PC-3 (cell line): ENCODE measurements around the gene PAQR4. TPM values are rescaled to one million over a fixed set of nuclear protein-coding genes. Genes with fewer than 3 reads are reported as not detected.
"Not testable (repeated sequence)": the region's sequence is repeated elsewhere in the genome, so short reads cannot be mapped to it uniquely, and the experiment has no call there.

Experiments
- ATAC-seq: fragments of 200-7000 bp; cut with Tn5 transposase; 2 replicates; pipeline ENCODE4 v1.9.1; 2020; ENCODE audit warnings: mild to moderate bottlenecking, moderate library complexity
- BruUV-seq: library from RNA; stranded (reverse); fragments of 400-500 nt; replicated peaks from 2 replicates; lab custom pipeline; 2021; lab: Mats Ljungman, UMichigan
- CTCF ChIA-PET: fragments of 300-600 bp; sonication (Branson Sonifier 250); formaldehyde crosslinking; loops from one replicate; lab custom pipeline; 2022; ENCODE audit warnings: antibody characterized with exemption; lab: Charles Lee
- POLR2A ChIA-PET: fragments of 300-600 bp; sonication (Branson Sonifier 250); formaldehyde crosslinking; loops from one replicate; lab custom pipeline; 2022; ENCODE audit warnings: antibody characterized with exemption; ENCODE audit not compliant: unreplicated experiment; lab: Charles Lee
- DNase-seq: peaks from one replicate; pipeline ENCODE4 v3.0.0-alpha.2; 2015
- H2AFZ ChIP-seq: fragments of 300-600 bp; sonication (generic); 2 replicates; pipeline ENCODE4 v1.6.0; 2016; ENCODE audit warnings: antibody characterized with exemption, low read length
- H3F3A ChIP-seq: fragments of 300-600 bp; sonication (generic); one replicate; pipeline ENCODE4 v1.6.0; 2017; ENCODE audit warnings: antibody characterized with exemption, low read length, control low read depth, mild to moderate bottlenecking; ENCODE audit not compliant: unreplicated experiment
- H3K27ac ChIP-seq: fragments of 300-600 bp; sonication (generic); 2 replicates; pipeline ENCODE4 v1.5.1; 2016; ENCODE audit warnings: mild to moderate bottlenecking, low read length
- H3K27me3 ChIP-seq: fragments of 300-600 bp; sonication (generic); 2 replicates; pipeline ENCODE4 v1.6.1; 2016; ENCODE audit warnings: low read length, mixed read lengths
- H3K36me3 ChIP-seq: fragments of 300-600 bp; sonication (generic); 2 replicates; pipeline ENCODE4 v1.6.1; 2016; ENCODE audit warnings: low read depth, mixed run types, low read length, mixed read lengths
- H3K4me1 ChIP-seq: fragments of 300-600 bp; sonication (generic); 2 replicates; pipeline ENCODE4 v1.5.1; 2016; ENCODE audit warnings: low read length; ENCODE audit not compliant: insufficient read depth
- H3K4me2 ChIP-seq: fragments of 300-600 bp; sonication (generic); 2 replicates; pipeline ENCODE4 v1.6.0; 2016; ENCODE audit warnings: low read length
- H3K4me3 ChIP-seq: fragments of 300-600 bp; sonication (generic); 2 replicates; pipeline ENCODE4 v1.5.1; 2016; ENCODE audit warnings: mild to moderate bottlenecking, low read length, mixed read lengths
- H3K79me2 ChIP-seq: fragments of 300-600 bp; sonication (generic); 2 replicates; pipeline ENCODE4 v1.6.1; 2017; ENCODE audit warnings: low read length, mixed read lengths
- H3K9ac ChIP-seq: fragments of 300-600 bp; sonication (generic); 2 replicates; pipeline ENCODE4 v1.6.0; 2016; ENCODE audit warnings: mild to moderate bottlenecking, low read length
- H3K9me2 ChIP-seq: fragments of 300-600 bp; sonication (generic); replicated peaks from 2 replicates; pipeline ENCODE4 v1.6.1; 2016; ENCODE audit warnings: mixed run types, low read length, mixed read lengths
- H3K9me3 ChIP-seq: fragments of 300-600 bp; sonication (generic); 2 replicates; pipeline ENCODE4 v1.6.1; 2016; ENCODE audit warnings: low read length, mixed read lengths
- H4K20me1 ChIP-seq: fragments of 300-600 bp; sonication (generic); 2 replicates; pipeline ENCODE4 v1.6.1; 2016; ENCODE audit warnings: low read length, mixed read lengths
- EZH2 ChIP-seq: fragments of 300-600 bp; sonication (generic); IDR thresholded peaks from one replicate; pipeline ENCODE4 v1.6.1; 2017; ENCODE audit warnings: antibody characterized with exemption, mild to moderate bottlenecking, low read length; ENCODE audit not compliant: unreplicated experiment
- EZH2phosphoT487 ChIP-seq: fragments of 300-600 bp; sonication (generic); IDR thresholded peaks from 2 replicates; pipeline ENCODE4 v1.6.1; 2018; ENCODE audit warnings: mild to moderate bottlenecking, antibody characterized with exemption, low read length, borderline replicate concordance
- intact Hi-C: fragments of 100-400 bp; cut with micrococcal nuclease; formaldehyde crosslinking; loops from 2 replicates; pipeline ENCODE4 v1.9.0; 2023
- total RNA-seq: library from RNA; depleted of rRNA; stranded (reverse); fragments of >200 nt; gene quantifications from 2 replicates; pipeline ENCODE4 v1.2.3, GENCODE V29; 2014
- TF ChIP-seq, protein P1 (sequence below): fragments of 300-600 bp; sonication (generic); conservative IDR thresholded peaks from 2 replicates; pipeline ENCODE4 v1.5.1; 2017; ENCODE audit warnings: antibody characterized with exemption, low read depth, mild to moderate bottlenecking, low read length

PAQR4 gene
- total RNA-seq, 1 experiment from 2014 or later, result 37.9 TPM

DNA sequence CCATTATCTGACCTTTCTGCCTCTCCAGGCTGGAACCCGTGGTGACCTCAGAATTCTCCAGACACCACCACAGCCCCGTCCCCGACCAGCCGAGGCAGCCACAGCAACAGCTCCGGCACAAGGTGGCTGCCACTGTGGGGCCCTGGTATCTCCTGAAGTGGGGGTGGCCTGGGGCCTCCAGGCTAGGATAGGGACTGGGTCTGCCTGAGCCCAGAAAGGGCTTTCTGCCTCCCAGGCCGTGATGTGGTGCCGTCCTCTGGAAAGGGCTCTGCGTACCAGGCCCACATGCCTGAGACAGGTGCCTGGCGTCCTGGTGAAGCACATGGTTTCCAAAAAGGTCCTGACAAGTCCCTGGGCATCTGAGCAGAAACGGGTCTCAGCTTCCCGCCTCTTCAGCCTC, 40.4 kb upstream of the PAQR4 start:
- H3K9me3 ChIP-seq, result no peaks in the 10 kb centered on the region
- no peaks in the 10 kb centered on the region for H3K27me3 ChIP-seq
- TF ChIP-seq, protein P1, sequence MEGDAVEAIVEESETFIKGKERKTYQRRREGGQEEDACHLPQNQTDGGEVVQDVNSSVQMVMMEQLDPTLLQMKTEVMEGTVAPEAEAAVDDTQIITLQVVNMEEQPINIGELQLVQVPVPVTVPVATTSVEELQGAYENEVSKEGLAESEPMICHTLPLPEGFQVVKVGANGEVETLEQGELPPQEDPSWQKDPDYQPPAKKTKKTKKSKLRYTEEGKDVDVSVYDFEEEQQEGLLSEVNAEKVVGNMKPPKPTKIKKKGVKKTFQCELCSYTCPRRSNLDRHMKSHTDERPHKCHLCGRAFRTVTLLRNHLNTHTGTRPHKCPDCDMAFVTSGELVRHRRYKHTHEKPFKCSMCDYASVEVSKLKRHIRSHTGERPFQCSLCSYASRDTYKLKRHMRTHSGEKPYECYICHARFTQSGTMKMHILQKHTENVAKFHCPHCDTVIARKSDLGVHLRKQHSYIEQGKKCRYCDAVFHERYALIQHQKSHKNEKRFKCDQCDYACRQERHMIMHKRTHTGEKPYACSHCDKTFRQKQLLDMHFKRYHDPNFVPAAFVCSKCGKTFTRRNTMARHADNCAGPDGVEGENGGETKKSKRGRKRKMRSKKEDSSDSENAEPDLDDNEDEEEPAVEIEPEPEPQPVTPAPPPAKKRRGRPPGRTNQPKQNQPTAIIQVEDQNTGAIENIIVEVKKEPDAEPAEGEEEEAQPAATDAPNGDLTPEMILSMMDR, result no peak
- TF ChIP-seq EZH2phosphoT487 (no peak), EZH2 (no peak)
- no peaks in the 10 kb centered on the region for H3F3A ChIP-seq
- ChIA-PET POLR2A (no interaction called here), CTCF (no interaction called here)
- no peaks in the 10 kb centered on the region for H3K36me3 ChIP-seq
- no peak for DNase-seq
- no peaks in the 10 kb centered on the region for H3K9me2 ChIP-seq
- no peak overlapping the region for H2AFZ ChIP-seq
- BruUV-seq, result no TSS peak
- H3K4me3 ChIP-seq, result no peak overlapping the region
- intact Hi-C loops, result no loop called here
- no peaks in the 10 kb centered on the region for H3K79me2 ChIP-seq
- H3K9ac ChIP-seq, result no peak overlapping the region
- H4K20me1 ChIP-seq, result no peaks in the 10 kb centered on the region
- H3K4me2 ChIP-seq, result no peak overlapping the region
- ATAC-seq, result no peak
- H3K4me1 ChIP-seq, result peaks cover 5% of the 10 kb centered on the region; the same call in 1 of the 2 replicates
- no peak overlapping the region for H3K27ac ChIP-seq

DNA sequence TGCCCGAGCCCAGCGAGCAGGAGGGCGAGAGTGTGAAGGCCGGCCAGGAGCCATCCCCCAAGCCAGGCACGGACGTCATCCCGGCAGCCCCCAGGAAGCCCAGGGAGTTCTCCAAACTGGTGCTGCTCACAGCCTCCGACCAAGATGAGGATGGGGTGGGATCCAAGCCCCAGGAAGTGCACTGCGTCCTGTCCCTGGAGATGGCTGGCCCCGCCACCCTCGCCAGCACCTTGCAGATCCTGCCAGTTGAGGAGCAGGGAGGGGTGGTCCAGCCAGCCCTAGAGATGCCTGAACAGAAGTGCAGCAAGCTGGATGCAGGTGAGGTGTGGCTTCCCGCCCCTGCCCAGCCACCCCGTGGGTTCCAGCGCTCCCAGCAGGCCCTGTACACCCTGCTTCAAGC, 39.5 kb upstream of the PAQR4 start:
- Histone ChIP-seq H3K27ac (no peak overlapping the region), H3F3A (no peaks in the 10 kb centered on the region), H3K9me2 (no peaks in the 10 kb centered on the region), H3K79me2 (no peaks in the 10 kb centered on the region), H3K9ac (no peak overlapping the region), H4K20me1 (no peaks in the 10 kb centered on the region), H3K27me3 (no peaks in the 10 kb centered on the region), H3K36me3 (no peaks in the 10 kb centered on the region), H2AFZ (no peak overlapping the region), H3K4me1 (peaks cover 5% of the 10 kb centered on the region; the same call in 1 of the 2 replicates), H3K4me3 (no peak overlapping the region), H3K9me3 (no peaks in the 10 kb centered on the region), H3K4me2 (no peak overlapping the region)
- no TSS peak for BruUV-seq
- DNase-seq (no peak), ATAC-seq (no peak)
- ChIA-PET POLR2A (no interaction called here), CTCF (no interaction called here)
- TF ChIP-seq, protein P1, result no peak
- TF ChIP-seq EZH2phosphoT487 (no peak), EZH2 (no peak)
- intact Hi-C loops, result no loop called here

DNA sequence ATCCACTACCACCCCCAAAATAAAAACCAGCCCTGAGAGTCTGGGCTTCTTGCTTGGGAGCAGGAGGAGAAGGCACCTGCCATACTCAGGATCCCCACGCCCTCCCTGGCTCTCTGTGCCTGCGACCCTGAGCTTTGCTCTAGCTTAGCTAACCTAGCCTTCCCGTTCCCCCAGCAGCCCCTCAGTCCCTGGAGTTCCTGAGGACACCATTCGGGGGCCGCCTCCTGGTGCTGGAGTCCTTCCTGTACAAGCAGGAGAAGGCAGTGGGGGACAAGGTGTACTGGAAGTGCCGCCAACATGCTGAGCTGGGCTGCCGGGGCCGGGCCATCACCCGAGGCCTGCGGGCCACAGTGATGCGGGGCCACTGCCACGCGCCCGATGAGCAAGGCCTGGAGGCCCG, 38.9 kb upstream of the PAQR4 start:
- Histone ChIP-seq H3K27me3 (no peaks in the 10 kb centered on the region), H3F3A (no peaks in the 10 kb centered on the region), H3K4me3 (no peak overlapping the region), H4K20me1 (no peaks in the 10 kb centered on the region), H3K9me2 (no peaks in the 10 kb centered on the region), H3K4me2 (no peak overlapping the region), H3K4me1 (peaks cover 5% of the 10 kb centered on the region; the same call in 1 of the 2 replicates), H3K27ac (no peak overlapping the region), H3K9ac (no peak overlapping the region), H3K79me2 (no peaks in the 10 kb centered on the region), H3K36me3 (no peaks in the 10 kb centered on the region), H2AFZ (no peak overlapping the region), H3K9me3 (no peaks in the 10 kb centered on the region)
- intact Hi-C loops, result no loop called here
- TF ChIP-seq EZH2, result no peak
- TF ChIP-seq, protein P1, result no peak
- no peak for TF ChIP-seq EZH2phosphoT487
- ChIA-PET POLR2A (no interaction called here), CTCF (no interaction called here)
- no peak for DNase-seq
- no peak for ATAC-seq
- no TSS peak for BruUV-seq

DNA sequence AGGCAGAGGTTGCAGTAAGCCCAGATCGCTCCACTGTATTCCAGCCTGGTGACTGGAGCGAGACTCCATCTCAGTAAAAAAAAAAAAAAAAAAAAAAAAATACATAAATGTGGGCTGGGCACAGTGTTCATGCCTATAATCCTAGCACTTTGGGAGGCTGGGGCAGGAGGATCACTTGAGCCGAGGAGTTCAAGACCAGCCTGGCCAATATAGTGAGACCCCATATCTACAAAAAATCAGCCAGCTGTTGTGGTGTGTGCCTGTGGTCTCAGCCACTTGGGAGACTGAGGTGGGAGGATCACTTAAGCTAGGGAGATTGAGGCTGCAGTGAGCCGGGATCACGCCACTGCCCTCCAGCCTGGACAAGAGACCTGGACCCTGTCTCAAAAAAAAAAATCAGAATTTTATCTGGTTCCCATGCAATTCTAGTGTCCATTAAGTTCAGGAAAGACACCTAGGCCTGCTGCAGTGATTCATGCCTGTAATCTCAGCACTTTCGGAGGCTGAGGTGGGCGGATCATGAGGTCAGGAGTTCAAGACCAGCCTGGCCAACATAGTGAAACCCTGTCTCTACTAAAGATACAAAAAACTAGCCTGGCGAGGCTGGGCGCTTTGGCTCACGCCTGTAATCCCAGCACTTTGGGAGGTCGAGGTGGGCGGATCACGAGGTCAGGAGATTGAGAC, 37.8 kb upstream of the PAQR4 start:
- H2AFZ ChIP-seq, H3K9me2 ChIP-seq, intact Hi-C loops, ATAC-seq, H3K79me2 ChIP-seq, H3F3A ChIP-seq, H3K27me3 ChIP-seq, H3K9ac ChIP-seq, H3K4me3 ChIP-seq, DNase-seq, H4K20me1 ChIP-seq, H3K9me3 ChIP-seq, POLR2A ChIA-PET, BruUV-seq, CTCF ChIA-PET, H3K36me3 ChIP-seq, H3K4me2 ChIP-seq, H3K4me1 ChIP-seq, H3K27ac ChIP-seq: not testable (repeated sequence)
